Endodermal cell (in vitro differentiated cells): ENCODE measurements around the gene TGFBR3L. TPM values are rescaled to one million over a fixed set of nuclear protein-coding genes. Genes with fewer than 3 reads are reported as not detected.

Experiments used
- DNase-seq: peaks from one replicate; pipeline ENCODE4 v3.0.0-alpha.2; 2017
- H3K27ac ChIP-seq: 2 replicates; pipeline ENCODE4 v1.5.1; 2013; ENCODE audit warnings: mild to moderate bottlenecking, low read depth, low read length, moderate library complexity
- H3K27me3 ChIP-seq: 2 replicates; pipeline ENCODE4 v1.6.1; 2013; ENCODE audit warnings: mild to moderate bottlenecking, low read length, moderate library complexity; ENCODE audit not compliant: insufficient read depth, control insufficient read depth, poor library complexity, severe bottlenecking
- H3K36me3 ChIP-seq: 2 replicates; pipeline ENCODE4 v1.7.0; 2013; ENCODE audit warnings: mild to moderate bottlenecking, low read length, moderate library complexity; ENCODE audit not compliant: control insufficient read depth, insufficient read depth
- H3K4me1 ChIP-seq: one replicate; pipeline ENCODE4 v1.7.0; 2013; ENCODE audit warnings: low read length; ENCODE audit not compliant: control insufficient read depth, insufficient read depth
- H3K4me3 ChIP-seq: 2 replicates; pipeline ENCODE4 v1.5.1; 2013; ENCODE audit warnings: mild to moderate bottlenecking, low read length, moderate library complexity
- H3K9ac ChIP-seq: 2 replicates; pipeline ENCODE4 v1.6.1; 2013; ENCODE audit warnings: mild to moderate bottlenecking, low read length, moderate library complexity; ENCODE audit not compliant: poor library complexity, severe bottlenecking; ENCODE audit errors: extremely low read depth
- H3K9me3 ChIP-seq: 2 replicates; pipeline ENCODE4 v1.6.1; 2013; ENCODE audit warnings: mild to moderate bottlenecking, low read length, moderate library complexity; ENCODE audit not compliant: control insufficient read depth
- H3K27ac Mint-ChIP-seq: 2 replicates; pipeline ENCODE4 v1.8.0; 2020; ENCODE audit warnings: mixed read lengths
- H3K27me3 Mint-ChIP-seq: 2 replicates; pipeline ENCODE4 v1.8.0; 2021; ENCODE audit warnings: mild to moderate bottlenecking, mixed read lengths; ENCODE audit not compliant: insufficient read depth
- H3K36me3 Mint-ChIP-seq: 2 replicates; pipeline ENCODE4 v1.8.0; 2020; ENCODE audit warnings: low read depth, mixed read lengths
- H3K4me1 Mint-ChIP-seq: 2 replicates; pipeline ENCODE4 v1.8.0; 2020; ENCODE audit warnings: mixed read lengths
- H3K4me3 Mint-ChIP-seq: 2 replicates; pipeline ENCODE4 v1.8.0; 2020; ENCODE audit warnings: mild to moderate bottlenecking, moderate library complexity, mixed read lengths
- H3K9me3 Mint-ChIP-seq: 2 replicates; pipeline ENCODE4 v1.8.0; 2020; ENCODE audit warnings: mild to moderate bottlenecking, mixed read lengths
- CTCF ChIP-seq: fragments of 200-600 bp; sonication (generic); conservative IDR thresholded peaks from 2 replicates; pipeline ENCODE4 v1.5.0; 2021; ENCODE audit warnings: antibody characterized with exemption, mild to moderate bottlenecking
- WGBS, 2 experiments: methylation state at CpG; one replicate each; pipeline versions ENCODE4 v1.1.5 to v1.1.7; 2013; ENCODE audit warnings: missing lambda C conversion rate in 2 of 2, mixed read lengths in 1 of 2; ENCODE audit not compliant: insufficient coverage in 1 of 2, insufficient read length in 1 of 2; 5-methylcytosine and 5-hydroxymethylcytosine counted together
- total RNA-seq, 2 donors: library from RNA; stranded (reverse); fragmentation: NEBNext Ultra II Directional in 1 of 2; extraction: Animal tissue kit (Norgen Biotek cat#: 25700) in 1 of 2; gene quantifications; 2 replicates in 1 of 2; 3 replicates in 1 of 2; pipeline ENCODE4 v1.2.1, GENCODE V29; 2021

TGFBR3L gene
- total RNA-seq, 2 donors from 2014 or later, result 0.84 to 2.2 TPM

- no peaks in the 10 kb centered on the region for H3K27me3 ChIP-seq
- H3K27ac Mint-ChIP-seq, result no peak overlapping the region
- DNase-seq, result no peak
- H3K9me3 ChIP-seq, result no peaks in the 10 kb centered on the region
- H3K27ac ChIP-seq, result no peak overlapping the region
- no peak overlapping the region for H3K4me3 Mint-ChIP-seq
- TF ChIP-seq CTCF, result no peak
- H3K9ac ChIP-seq, result no peak overlapping the region
- H3K27me3 Mint-ChIP-seq, result peaks cover 27% of the 10 kb centered on the region
- H3K36me3 ChIP-seq, result no peaks in the 10 kb centered on the region
- H3K4me3 ChIP-seq, result no peak overlapping the region
- H3K9me3 Mint-ChIP-seq, result no peaks in the 10 kb centered on the region
- 95 to 100% methylated on average over 2 to 4 of the region's 4 CpGs for WGBS, 2 experiments
- H3K4me1 ChIP-seq, result no peaks in the 10 kb centered on the region
- H3K4me1 Mint-ChIP-seq, result no peaks in the 10 kb centered on the region
- no peaks in the 10 kb centered on the region for H3K36me3 Mint-ChIP-seq
These were observed 31.5 kb upstream of the TGFBR3L start for GRCh38 chr19:7883105-7883504.

- no peak overlapping the region for H3K27ac ChIP-seq
- Mint-ChIP-seq H3K4me1 (no peaks in the 10 kb centered on the region), H3K27ac (no peak overlapping the region), H3K9me3 (no peaks in the 10 kb centered on the region), H3K4me3 (no peak overlapping the region), H3K27me3 (peaks cover 31% of the 10 kb centered on the region), H3K36me3 (no peaks in the 10 kb centered on the region)
- H3K36me3 ChIP-seq, result no peaks in the 10 kb centered on the region
- no peak overlapping the region for H3K9ac ChIP-seq
- H3K4me1 ChIP-seq, result no peaks in the 10 kb centered on the region
- H3K4me3 ChIP-seq, result no peak overlapping the region
- no peak for TF ChIP-seq CTCF
- no peaks in the 10 kb centered on the region for H3K27me3 ChIP-seq
- H3K9me3 ChIP-seq, result no peaks in the 10 kb centered on the region
- no peak for DNase-seq
- WGBS, 2 experiments, result 56 to 75% methylated on average over 1 to 2 of the region's 2 CpGs
These were observed 30.6 kb upstream of the TGFBR3L start for GRCh38 chr19:7883796-7884570.

GRCh38 chr19:7885818-7886217, 28.8 kb upstream of the TGFBR3L start:
- no peak for DNase-seq
- Histone ChIP-seq H3K36me3 (no peaks in the 10 kb centered on the region), H3K4me3 (no peak overlapping the region), H3K9ac (no peak overlapping the region), H3K4me1 (no peaks in the 10 kb centered on the region), H3K9me3 (no peaks in the 10 kb centered on the region), H3K27me3 (no peaks in the 10 kb centered on the region), H3K27ac (no peak overlapping the region)
- Mint-ChIP-seq H3K4me3 (no peak overlapping the region), H3K27ac (no peak overlapping the region), H3K27me3 (peaks cover 41% of the 10 kb centered on the region), H3K36me3 (no peaks in the 10 kb centered on the region), H3K4me1 (no peaks in the 10 kb centered on the region), H3K9me3 (no peaks in the 10 kb centered on the region)
- no peak for TF ChIP-seq CTCF
- WGBS, 2 experiments, result 91 to 100% methylated on average over 4 to 6 of the region's 8 CpGs
